H54 (cell line): ENCODE data around the gene PDE6C.
A peak's percentile ranks its signal among the peaks of the same experiment; 100 is the strongest.
"Not testable (repeated sequence)": the region's sequence is repeated elsewhere in the genome, so short reads cannot be mapped to it uniquely, and the experiment has no call there.

Experiments
- DNase-seq: peaks from one replicate; pipeline ENCODE4 v3.0.0; 2011; ENCODE audit warnings: low spot score, mixed read lengths; ENCODE audit not compliant: insufficient read length
- FAIRE-seq: peaks from 3 replicates; lab custom pipeline; 2011; peaks lifted over from hg19 to GRCh38; lab: Jason Lieb, UNC
- POLR2A ChIP-seq: IDR thresholded peaks from 2 replicates; pipeline ENCODE4 v1.6.1; 2011; ENCODE audit warnings: low read depth, mild to moderate bottlenecking, low read length

PDE6C gene

DNA sequence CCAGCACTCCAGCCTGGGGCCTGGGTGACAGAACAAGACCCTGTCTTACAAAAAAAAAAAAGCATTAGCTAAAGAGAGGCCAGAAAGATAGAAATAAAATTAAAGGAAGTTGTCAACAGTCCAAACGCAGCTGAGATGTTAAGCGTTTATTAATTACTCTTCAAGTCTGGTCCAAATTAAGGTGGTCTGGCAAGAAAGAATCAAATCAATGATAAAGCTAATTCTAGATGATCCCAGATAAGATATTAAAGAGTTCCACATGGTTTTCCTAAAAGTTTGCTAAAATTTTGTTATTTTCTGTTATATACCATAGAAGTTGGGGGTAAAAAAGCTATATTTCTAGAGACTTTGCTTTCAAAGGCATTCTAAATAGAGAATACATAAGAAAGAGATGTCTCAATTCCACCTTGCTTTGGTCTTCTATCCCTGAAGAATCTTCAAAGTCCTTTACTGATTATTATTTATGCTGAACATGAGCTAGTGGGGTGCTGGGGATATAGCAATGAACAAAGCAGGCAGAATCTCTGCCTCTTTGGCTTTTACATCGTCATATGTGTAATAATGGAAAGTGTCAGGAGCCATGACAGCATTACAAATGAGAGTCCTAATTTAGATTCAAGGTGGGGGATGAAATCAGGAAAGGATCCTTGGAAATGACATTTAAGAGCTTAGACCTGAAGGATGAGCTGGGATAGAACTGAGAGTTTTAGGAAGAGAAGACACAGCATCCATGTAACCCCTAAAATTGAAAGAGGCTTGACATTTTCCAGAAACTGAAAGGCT is 66.7 kb downstream of the PDE6C start:
- FAIRE-seq (peak; percentile 23), DNase-seq (no peak)
- TF ChIP-seq POLR2A: no peak

DNA sequence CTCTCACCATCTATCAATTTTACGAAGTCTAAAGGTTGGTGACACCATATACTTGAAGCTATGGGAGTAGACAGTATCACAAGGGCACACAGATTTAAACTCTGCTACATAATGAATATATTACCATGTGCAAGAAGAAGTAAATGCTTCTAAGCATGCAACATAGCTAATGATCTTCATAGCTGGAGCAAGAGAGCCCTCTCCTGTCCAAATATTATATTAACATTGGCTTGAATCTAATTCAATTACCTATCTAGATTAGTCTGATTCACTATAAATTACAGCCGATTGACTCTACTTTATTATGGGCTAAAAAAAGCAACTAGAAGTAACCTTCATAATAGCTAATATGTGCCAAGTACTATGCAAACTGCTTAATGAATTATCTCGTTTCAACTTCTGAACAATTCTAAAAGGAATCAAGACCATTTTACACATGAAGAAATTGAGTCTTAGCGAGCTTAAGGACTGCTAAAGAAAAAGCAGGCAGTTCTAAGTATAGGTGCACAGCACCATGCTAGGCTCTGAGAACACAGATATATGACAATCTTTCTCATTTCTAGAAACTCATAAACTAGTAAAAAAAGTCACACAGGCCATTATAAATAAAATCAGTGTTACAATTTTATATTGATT is 68.2 kb downstream of the PDE6C start:
- TF ChIP-seq POLR2A: no peak
- FAIRE-seq (peak; percentile 99), DNase-seq (no peak)

DNA sequence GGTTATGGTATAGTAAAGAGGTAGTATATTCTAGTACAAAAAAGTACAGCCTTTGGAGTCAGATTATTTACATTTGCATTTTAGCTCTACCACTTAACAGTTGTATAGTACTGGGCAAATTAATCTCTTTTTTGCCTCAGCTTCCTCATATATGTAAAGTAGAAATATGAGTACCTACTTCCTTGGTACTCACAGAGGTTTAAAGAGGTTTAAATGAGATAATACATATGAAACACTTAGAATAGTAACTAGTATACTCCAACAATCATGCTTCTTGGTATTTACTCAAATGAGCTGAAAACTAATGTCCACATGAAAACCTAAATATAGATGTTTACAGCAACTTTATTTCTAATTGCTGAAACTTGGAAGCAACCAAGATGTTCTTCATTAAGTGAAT is 75.4 kb downstream of the PDE6C start:
- DNase-seq (no peak), FAIRE-seq (no peak)
- TF ChIP-seq POLR2A: no peak

DNA sequence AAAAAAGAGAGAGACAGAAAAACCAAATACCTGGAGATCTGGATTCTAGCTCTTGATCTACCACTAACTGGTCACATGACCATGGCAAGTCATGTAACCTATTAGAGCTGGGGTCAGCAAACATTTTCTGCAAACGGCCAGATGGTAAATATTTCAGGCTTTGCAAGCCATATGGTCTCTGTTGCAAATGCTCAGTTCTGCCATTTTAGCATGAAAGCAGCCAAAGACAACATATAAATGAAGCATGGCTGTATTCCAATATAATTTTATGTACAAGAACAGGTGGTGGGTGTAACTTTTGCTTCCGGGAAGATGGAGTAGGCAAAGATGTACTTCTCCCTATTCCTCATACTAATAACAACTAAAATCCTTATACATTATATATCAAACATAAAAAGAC is 83.4 kb downstream of the PDE6C start:
- no peak for DNase-seq
- TF ChIP-seq POLR2A: no peak
- FAIRE-seq: peak; percentile 48

DNA sequence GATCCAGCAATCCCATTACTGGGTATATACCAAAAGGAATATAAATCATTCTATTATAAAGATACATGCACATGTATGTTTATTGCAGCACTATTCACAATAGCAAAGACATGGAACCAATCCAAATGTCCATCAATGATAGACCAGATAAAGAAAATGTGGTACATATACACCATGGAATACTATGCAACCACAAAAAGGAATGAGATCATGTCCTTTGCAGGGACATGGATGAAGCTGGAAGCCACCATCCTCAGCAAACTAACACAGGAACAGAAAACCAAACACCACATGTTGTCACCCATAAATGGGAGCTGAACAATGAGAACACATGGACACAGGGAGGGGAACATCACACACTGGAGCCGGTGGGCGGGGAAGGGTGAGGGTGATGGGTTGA is 84.2 kb downstream of the PDE6C start:
- not testable (repeated sequence) for DNase-seq, FAIRE-seq

DNA sequence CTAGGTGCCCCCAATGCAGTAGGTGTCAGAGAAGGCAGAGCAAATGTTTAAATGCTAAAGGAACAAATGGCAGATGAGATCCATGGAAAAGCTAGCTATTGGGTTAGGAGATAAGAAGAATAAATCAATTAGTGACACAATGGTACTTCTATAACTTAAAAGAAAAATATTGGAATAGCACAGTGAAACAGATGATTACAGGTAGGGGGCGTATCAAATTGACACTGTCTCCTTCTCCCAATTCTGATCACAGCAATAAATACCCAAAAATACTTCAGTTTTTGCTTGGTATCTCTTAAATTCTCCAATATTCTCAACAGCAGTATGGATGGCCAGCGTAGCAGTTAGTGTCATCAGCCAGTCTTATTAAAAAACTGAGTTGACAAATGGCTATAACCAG is 84.9 kb downstream of the PDE6C start:
- TF ChIP-seq POLR2A: no peak
- FAIRE-seq: peak; percentile 43
- no peak for DNase-seq

DNA sequence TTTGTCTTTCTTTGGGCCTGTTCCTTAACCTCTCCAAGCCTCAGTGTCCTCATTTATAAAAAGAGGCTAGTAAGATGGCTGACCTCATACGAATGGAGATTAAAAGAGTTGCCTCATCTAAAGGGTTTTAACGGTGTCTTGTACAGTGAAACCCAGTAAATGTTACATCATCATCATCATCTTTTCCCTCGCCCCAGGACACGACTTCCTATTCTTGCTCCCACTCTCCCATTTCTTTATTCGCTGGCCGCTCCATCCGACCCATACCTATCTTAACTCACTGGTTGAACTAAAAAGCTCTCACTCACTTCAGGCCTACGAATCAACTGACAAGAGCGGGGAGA is 89.5 kb downstream of the PDE6C start:
- peak; percentile 88 for FAIRE-seq
- no peak for TF ChIP-seq POLR2A
- DNase-seq: peak; percentile 26

DNA sequence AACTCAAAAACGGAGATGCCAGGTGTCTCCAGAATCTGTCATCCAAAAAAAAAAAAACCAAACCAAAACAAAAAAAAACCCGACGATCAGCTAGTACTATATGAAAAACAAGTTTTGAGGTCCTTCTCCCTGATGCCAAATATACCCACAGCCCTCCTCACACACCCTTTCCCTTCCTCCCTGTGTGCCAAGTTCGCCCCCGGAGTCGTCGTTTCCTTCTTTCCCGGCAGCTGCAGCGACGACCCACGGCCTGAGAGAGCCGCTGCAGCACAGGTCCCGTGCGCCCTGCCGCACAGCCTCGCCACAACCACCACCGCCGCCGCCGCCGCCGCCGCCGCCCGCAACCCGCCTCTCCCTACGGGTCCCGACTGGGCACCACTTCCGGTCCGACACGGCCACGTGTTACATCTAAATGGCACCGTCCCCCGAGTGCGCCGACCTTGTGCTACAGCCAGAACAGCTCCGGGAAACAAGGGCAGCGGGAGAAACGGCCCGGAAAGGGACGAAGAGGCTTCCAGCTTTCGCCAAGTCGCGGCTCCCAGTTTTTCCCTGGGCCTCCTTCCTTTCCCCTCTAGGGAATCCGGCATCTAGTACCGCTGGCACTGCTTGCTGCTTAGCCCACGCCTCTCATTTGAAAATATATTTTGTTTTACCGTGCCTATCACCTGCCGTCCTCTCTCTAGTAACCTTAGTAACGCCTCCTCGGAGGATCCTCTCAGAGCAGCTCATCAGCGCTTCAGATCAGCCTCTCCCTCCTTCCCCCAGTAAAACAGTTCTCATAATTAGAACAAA is 90.1 kb downstream of the PDE6C start, which contains the start of gene FRA10AC1:
FRA10AC1 (minus strand) TSS at position 383 of the 792 bp plus-strand sequence. CDS start 2,486 bp downstream, outside the sequence.
- peak; percentile 58 for FAIRE-seq
- TF ChIP-seq POLR2A: peak; percentile 38; the same call in 1 of the 2 replicates
- DNase-seq: peak; percentile 69

DNA sequence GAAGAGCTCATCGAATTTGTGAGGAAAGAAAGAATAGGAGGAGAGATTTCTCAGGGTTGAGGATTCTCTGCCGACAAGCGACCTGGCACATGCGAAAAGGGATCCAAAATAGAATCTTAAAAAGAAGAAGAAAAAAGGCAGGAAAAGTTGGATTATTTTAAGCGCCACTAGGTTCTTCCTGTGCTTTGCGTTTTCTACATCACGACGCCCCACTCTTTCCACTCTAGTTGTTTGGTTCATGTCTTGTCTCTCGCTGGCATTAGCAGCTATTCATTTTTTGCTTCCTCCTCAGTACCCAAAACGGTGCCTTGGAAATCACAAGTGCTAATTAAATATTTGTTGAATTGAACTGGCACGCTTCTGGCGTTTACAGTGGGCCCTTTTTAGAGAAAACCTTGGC is 90.7 kb downstream of the PDE6C start:
- TF ChIP-seq POLR2A: no peak
- DNase-seq (no peak), FAIRE-seq (peak; percentile 30)

DNA sequence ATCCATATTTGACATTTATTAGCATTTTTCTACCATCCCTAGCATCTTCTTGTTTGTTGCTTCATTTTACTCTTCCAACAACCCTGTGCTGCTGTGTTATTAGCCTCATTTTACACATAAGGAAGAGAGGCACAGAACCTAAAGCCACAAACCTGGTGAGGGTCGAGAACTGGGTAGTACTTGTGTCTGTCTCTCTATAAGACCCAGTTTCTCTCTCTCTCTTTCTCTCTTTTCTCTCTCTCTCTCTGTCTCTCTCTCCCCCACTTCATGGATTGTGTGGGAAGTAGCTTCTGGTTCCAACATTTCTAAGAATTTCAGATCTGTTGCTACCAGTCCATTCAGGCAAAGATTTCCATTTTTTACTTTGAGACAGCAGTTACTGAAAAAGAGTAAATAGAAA is 91.5 kb downstream of the PDE6C start:
- TF ChIP-seq POLR2A: no peak
- FAIRE-seq: no peak
- no peak for DNase-seq

DNA sequence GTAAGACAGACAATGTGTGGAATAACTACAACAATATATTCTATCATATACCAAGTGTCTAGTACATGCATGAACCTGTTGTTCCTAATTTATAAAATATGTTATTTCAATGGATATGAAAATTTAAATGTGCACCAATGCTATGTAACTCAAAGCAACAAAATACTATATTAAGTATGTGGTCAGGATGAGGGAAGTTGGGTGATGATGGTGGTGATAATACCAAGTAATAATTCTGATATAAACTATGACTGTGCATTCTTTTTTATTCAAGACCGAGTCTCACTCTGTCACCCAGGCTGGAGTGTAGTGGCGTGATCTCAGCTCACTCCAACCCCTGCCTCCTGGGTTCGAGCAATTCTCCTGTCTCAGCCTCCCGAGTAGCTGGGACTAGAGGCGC is 92.1 kb downstream of the PDE6C start:
- no peak for TF ChIP-seq POLR2A
- no peak for FAIRE-seq
- DNase-seq: no peak

DNA sequence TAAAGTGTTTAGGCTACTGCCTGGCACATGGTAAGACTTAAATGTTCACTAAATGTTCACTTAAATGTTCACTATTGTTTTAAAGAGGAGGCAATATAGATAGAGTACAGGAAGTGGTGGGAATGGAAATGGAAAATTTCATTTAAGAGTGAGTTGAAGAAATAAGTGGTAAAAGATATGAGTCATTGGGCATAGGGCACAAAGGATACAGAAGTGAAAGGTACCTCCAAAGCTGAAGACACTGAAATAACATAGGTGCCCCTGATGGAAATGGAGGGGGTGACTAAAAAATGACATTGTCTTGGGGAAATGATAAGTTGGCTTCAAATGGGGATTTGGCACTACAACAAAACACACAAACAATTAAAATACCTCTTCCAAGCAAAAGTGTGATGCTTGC is 95.3 kb downstream of the PDE6C start:
- no peak for FAIRE-seq
- no peak for DNase-seq

DNA sequence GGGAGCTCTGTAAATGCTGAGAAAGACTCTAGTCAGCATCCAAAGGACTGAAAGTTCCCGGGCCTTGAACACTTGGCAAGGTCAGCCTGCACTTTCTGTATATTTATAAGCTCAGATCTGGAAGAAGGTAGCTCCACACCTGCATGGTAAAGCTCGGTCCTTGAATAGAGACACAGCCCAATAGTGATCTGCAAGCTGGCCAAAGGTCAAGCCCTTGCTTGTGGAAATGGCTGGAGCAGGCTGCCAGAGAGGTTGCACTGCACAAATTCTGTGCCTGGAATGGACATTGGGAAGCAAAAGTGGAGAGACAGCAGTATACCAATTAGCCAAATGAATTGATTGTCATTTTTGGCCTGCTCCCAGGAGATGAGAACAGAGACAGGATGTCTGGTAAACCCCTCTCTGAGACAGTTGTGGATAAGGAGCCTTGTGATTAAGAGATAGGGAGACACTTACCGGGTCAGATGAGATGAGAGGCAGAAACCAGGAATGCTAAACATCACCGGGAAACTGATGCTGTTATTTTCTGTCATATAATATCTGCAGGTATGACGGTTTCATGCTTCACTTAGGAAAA is 98.1 kb downstream of the PDE6C start:
- no peak for FAIRE-seq
- no peak for DNase-seq
- TF ChIP-seq POLR2A: no peak

More for the DNA sequence above, 95.3 kb downstream of the PDE6C start:
- TF ChIP-seq POLR2A: no peak

DNA sequence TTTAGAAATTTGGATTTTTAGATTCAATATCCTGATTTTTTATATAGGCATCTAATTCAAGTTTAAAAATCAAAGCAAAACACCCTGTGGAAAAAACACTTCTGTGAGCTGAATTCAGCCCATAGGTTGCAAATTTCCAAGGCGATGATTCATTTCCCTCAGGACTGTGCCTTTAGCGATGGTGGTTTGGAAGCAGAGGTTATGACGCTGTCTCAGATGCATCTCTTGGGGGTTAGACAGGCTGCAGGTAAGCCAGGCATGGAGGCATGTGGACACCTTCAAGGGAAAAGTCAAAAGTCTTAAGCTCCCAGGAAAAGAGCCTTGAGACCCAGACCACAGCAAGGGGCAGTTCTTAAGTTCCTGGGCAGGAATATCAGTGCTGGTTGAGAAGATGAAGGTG is 99.6 kb downstream of the PDE6C start:
- TF ChIP-seq POLR2A: no peak
- FAIRE-seq (peak; percentile 52), DNase-seq (no peak)
